ENCODE measurements around the gene GPSM3.
A peak's percentile ranks its signal among the peaks of the same experiment; 100 is the strongest.
"Not testable (repeated sequence)": the region's sequence is repeated elsewhere in the genome, so short reads cannot be mapped to it uniquely, and the experiment has no call there.

GPSM3 gene

GRCh38 chr6:32189069-32189741, 3.2 kb downstream of the GPSM3 start:
- H3K27me3 Mint-ChIP-seq = no peaks in the 10 kb centered on the region
- DNase-seq (ENCODE audit: low spot score in 2 of 2) (no peak), ATAC-seq (replicated peaks; ENCODE audit: extremely low read depth, poor library complexity, severe bottlenecking) (no peak)
- H3K27ac Mint-ChIP-seq (ENCODE audit: low read depth) = peak overlapping the region; percentile 98
- H3K4me3 Mint-ChIP-seq = peak overlapping the region; percentile 98
- peaks cover 71% of the 10 kb centered on the region for H3K4me1 Mint-ChIP-seq
- H3K9me3 Mint-ChIP-seq = no peaks in the 10 kb centered on the region
- peaks cover 49% of the 10 kb centered on the region for H3K36me3 Mint-ChIP-seq (ENCODE audit: insufficient read depth)

DNA sequence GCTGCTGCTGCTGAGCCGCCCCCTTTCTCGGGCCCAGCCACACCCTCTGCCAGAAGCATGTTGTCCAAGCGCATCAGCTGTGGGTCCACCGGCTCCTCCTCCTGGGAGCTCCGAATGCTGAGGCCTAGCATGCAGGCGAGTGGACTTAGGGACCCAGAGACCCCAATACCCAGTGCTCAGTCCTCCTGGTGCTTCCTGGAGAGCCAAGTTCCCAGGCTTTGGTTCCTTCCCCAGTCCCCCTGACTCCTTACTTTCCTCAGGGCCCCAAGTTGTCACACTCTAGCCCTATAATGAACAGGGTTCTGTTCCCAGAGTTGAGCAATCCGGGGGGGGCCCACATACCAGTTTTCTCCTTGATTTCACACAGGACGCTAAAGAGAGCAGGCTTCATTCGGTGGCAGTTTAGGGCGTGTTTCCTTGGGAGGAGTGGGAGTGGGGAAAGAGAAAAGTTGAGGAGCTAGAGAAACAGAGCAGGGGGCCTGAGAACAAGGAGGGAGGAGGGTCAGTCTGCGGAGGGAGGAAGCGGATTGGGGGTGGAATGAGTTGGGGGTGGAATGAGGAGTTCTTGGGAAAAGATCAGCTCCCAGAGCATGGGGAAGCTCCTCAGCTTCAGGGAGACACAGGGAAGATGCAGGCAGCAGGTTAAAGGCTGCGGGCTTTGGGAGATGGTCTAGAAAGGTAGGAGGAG, 3.9 kb downstream of the GPSM3 start:
- DNase-seq (ENCODE audit: low spot score in 2 of 2) = no peak
- Mint-ChIP-seq H3K4me3 (peak overlapping the region; percentile 98), H3K27me3 (no peaks in the 10 kb centered on the region), H3K36me3 (ENCODE audit: insufficient read depth) (peaks cover 49% of the 10 kb centered on the region), H3K9me3 (no peaks in the 10 kb centered on the region), H3K4me1 (peaks cover 64% of the 10 kb centered on the region), H3K27ac (ENCODE audit: low read depth) (peak overlapping the region; percentile 98)
- ATAC-seq (replicated peaks; ENCODE audit: extremely low read depth, poor library complexity, severe bottlenecking) = no peak

GRCh38 chr6:32187725-32188380, 4.6 kb downstream of the GPSM3 start:
- not testable (repeated sequence) for H3K27me3 Mint-ChIP-seq; ATAC-seq (replicated peaks; ENCODE audit: extremely low read depth, poor library complexity, severe bottlenecking); H3K9me3 Mint-ChIP-seq; DNase-seq (ENCODE audit: low spot score in 2 of 2)
- peak overlapping the region; percentile 98 for H3K4me3 Mint-ChIP-seq
- H3K4me1 Mint-ChIP-seq = peaks cover 57% of the 10 kb centered on the region
- H3K36me3 Mint-ChIP-seq (ENCODE audit: insufficient read depth) = peaks cover 48% of the 10 kb centered on the region
- peak overlapping the region; percentile 98 for H3K27ac Mint-ChIP-seq (ENCODE audit: low read depth)

GRCh38 chr6:32187009-32187709, 5.3 kb downstream of the GPSM3 start:
- Mint-ChIP-seq H3K9me3 (no peaks in the 10 kb centered on the region), H3K4me3 (peak overlapping the region; percentile 98), H3K27me3 (no peaks in the 10 kb centered on the region), H3K27ac (ENCODE audit: low read depth) (peak overlapping the region; percentile 98), H3K36me3 (ENCODE audit: insufficient read depth) (peaks cover 44% of the 10 kb centered on the region), H3K4me1 (peaks cover 50% of the 10 kb centered on the region)
- ATAC-seq (replicated peaks; ENCODE audit: extremely low read depth, poor library complexity, severe bottlenecking) (no peak), DNase-seq (ENCODE audit: low spot score in 2 of 2) (no peak)

- Mint-ChIP-seq H3K27ac (ENCODE audit: low read depth) (peak overlapping the region; percentile 76), H3K4me3 (peak overlapping the region; percentile 98), H3K36me3 (ENCODE audit: insufficient read depth) (peaks cover 41% of the 10 kb centered on the region), H3K4me1 (peaks cover 46% of the 10 kb centered on the region)
- not testable (repeated sequence) for H3K27me3 Mint-ChIP-seq; H3K9me3 Mint-ChIP-seq; ATAC-seq (replicated peaks; ENCODE audit: extremely low read depth, poor library complexity, severe bottlenecking); DNase-seq (ENCODE audit: low spot score in 2 of 2)
Measured at GRCh38 chr6:32186151-32186840, 6.1 kb downstream of the GPSM3 start.

DNA sequence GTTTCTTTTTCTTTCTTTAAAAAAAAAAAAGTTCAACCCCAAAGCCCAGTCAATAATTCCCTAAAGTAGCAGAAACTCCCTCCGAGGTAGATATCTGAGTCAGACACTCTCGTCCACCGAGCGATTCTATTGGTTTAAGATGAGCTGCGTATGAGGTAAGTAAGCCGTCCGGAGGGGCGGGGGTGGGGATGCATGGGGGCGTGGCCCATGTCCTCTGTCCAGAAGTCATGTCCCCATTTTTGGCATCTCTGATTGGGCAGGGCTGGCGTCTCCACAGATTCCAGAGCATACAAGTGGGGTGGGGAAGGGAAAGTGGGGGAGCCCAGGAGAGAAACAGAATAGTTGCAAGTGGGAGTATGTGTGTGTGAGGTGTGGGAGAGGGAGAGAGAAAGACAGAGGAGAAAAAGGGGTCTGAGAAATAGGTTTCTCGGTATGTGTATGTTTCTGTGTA, 6.7 kb downstream of the GPSM3 start:
- H3K4me3 Mint-ChIP-seq = peak overlapping the region; percentile 98
- not testable (repeated sequence) for H3K9me3 Mint-ChIP-seq; DNase-seq (ENCODE audit: low spot score in 2 of 2); H3K27me3 Mint-ChIP-seq
- peaks cover 44% of the 10 kb centered on the region for H3K36me3 Mint-ChIP-seq (ENCODE audit: insufficient read depth)
- H3K27ac Mint-ChIP-seq (ENCODE audit: low read depth) = peak overlapping the region; percentile 76
- peaks cover 45% of the 10 kb centered on the region for H3K4me1 Mint-ChIP-seq
- ATAC-seq (replicated peaks; ENCODE audit: extremely low read depth, poor library complexity, severe bottlenecking) = peak; percentile 65

DNA sequence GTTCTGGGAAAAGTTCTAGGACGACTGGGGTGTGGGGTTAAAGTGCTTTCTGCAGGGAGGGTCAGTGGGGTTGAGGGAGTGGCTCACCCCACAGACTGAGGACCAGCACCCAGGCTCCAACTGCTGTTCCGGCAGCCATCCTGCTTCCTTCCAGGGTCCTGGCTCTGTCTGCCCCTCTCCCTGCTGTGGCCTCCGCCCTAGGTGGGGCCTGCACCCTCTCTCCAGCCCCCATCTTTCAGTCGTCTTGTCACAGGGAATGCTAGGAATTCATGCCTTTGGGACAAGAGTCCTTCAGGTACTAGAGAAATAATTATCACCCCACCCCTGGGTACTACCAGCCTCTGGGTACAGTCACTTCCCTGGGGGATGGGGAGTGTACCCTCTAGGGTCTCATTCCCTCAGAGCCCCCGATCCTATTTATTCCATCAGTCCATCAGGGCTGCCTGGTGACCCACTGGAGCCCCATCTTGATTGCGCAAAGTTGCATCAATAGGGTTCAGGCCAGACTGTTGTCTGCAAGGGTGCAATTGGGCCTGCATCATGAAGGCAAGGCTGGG, 8.3 kb downstream of the GPSM3 start, which contains the start of gene AGER:
Gene AGER, minus strand, starts transcription at position 170 of the 557 bp plus-strand sequence. Its CDS starts 31 bp downstream, at position 139.
- DNase-seq (ENCODE audit: low spot score in 2 of 2) (no peak), ATAC-seq (replicated peaks; ENCODE audit: extremely low read depth, poor library complexity, severe bottlenecking) (no peak)
- Mint-ChIP-seq H3K4me1 (peaks cover 52% of the 10 kb centered on the region), H3K27ac (ENCODE audit: low read depth) (peak within 1 kb of the TSS; percentile 76), H3K36me3 (ENCODE audit: insufficient read depth) (peaks cover 51% of the 10 kb centered on the region), H3K4me3 (no peak within 1 kb of the TSS), H3K27me3 (no peaks in the 10 kb centered on the region), H3K9me3 (no peaks in the 10 kb centered on the region)

DNA sequence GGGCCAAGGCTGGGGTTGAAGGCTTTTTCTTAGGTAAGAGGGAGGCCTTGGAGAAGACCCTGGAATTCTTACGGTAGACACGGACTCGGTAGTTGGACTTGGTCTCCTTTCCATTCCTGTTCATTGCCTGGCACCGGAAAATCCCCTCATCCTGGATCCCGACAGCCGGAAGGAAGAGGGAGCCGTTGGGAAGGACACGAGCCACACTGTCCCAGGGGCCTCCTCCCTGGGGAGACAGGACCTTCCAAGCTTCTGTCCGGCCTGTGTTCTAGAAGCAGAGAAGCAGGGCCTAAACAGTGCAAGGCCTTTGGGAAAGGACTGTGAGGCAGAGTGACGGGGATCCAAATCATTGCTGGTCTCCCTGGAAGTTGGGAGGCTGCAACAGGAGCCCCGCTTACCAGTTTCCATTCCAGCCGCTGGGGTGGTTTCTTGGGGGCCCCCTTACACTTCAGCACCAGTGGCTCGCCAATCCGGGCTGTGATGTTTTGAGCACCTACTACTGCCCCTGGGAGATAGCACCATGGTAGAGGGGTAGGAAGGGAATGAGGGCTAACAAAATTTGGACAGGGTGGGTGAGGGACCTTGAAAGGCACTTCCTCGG, 8.9 kb downstream of the GPSM3 start:
- Mint-ChIP-seq H3K36me3 (ENCODE audit: insufficient read depth) (peaks cover 47% of the 10 kb centered on the region), H3K27me3 (no peaks in the 10 kb centered on the region), H3K9me3 (no peaks in the 10 kb centered on the region), H3K27ac (ENCODE audit: low read depth) (no peak overlapping the region), H3K4me3 (no peak overlapping the region), H3K4me1 (peaks cover 52% of the 10 kb centered on the region)
- ATAC-seq (replicated peaks; ENCODE audit: extremely low read depth, poor library complexity, severe bottlenecking) = no peak
- no peak for DNase-seq (ENCODE audit: low spot score in 2 of 2)

- no peaks in the 10 kb centered on the region for H3K9me3 Mint-ChIP-seq
- peaks cover 54% of the 10 kb centered on the region for H3K4me1 Mint-ChIP-seq
- no peaks in the 10 kb centered on the region for H3K27me3 Mint-ChIP-seq
- ATAC-seq (replicated peaks; ENCODE audit: extremely low read depth, poor library complexity, severe bottlenecking) (no peak), DNase-seq (ENCODE audit: low spot score in 2 of 2) (no peak)
- peaks cover 47% of the 10 kb centered on the region for H3K36me3 Mint-ChIP-seq (ENCODE audit: insufficient read depth)
- H3K27ac Mint-ChIP-seq (ENCODE audit: low read depth) = no peak overlapping the region
- no peak overlapping the region for H3K4me3 Mint-ChIP-seq
Measured at GRCh38 chr6:32183030-32183429, 9.4 kb downstream of the GPSM3 start.

- no peak overlapping the region for H3K27ac Mint-ChIP-seq (ENCODE audit: low read depth)
Measured at GRCh38 chr6:32182555-32182981, 9.9 kb downstream of the GPSM3 start.

GRCh38 chr6:32181915-32182529, 10.4 kb downstream of the GPSM3 start:
- no peaks in the 10 kb centered on the region for H3K9me3 Mint-ChIP-seq
- no peak overlapping the region for H3K4me3 Mint-ChIP-seq
- H3K4me1 Mint-ChIP-seq = peaks cover 54% of the 10 kb centered on the region
- H3K36me3 Mint-ChIP-seq (ENCODE audit: insufficient read depth) = peaks cover 44% of the 10 kb centered on the region
- H3K27ac Mint-ChIP-seq (ENCODE audit: low read depth) = no peak overlapping the region
- H3K27me3 Mint-ChIP-seq = no peaks in the 10 kb centered on the region
- DNase-seq (ENCODE audit: low spot score in 2 of 2) (no peak), ATAC-seq (replicated peaks; ENCODE audit: extremely low read depth, poor library complexity, severe bottlenecking) (no peak)

More at GRCh38 chr6:32182555-32182981, 9.9 kb downstream of the GPSM3 start:
- ATAC-seq (replicated peaks; ENCODE audit: extremely low read depth, poor library complexity, severe bottlenecking) (no peak), DNase-seq (ENCODE audit: low spot score in 2 of 2) (no peak)
- Mint-ChIP-seq H3K4me3 (no peak overlapping the region), H3K9me3 (no peaks in the 10 kb centered on the region), H3K27me3 (no peaks in the 10 kb centered on the region), H3K36me3 (ENCODE audit: insufficient read depth) (peaks cover 46% of the 10 kb centered on the region), H3K4me1 (peaks cover 54% of the 10 kb centered on the region)

All from central memory CD8-positive, alpha-beta T cell (primary cell).